A549 (cell line): Measurements from ENCODE around the gene BTLA. TPM values are rescaled to one million over a fixed set of nuclear protein-coding genes. Genes with fewer than 3 reads are reported as not detected.

Experiments used
- ATAC-seq, 2 experiments: fragments of 200-7000 bp in 1 of 2; fragments of >200 bp in 1 of 2; cut with Nextera tagmentation in 1 of 2; cut with Tn5 transposase in 1 of 2; 3 replicates each; pipeline versions ENCODE4 v1.8.0 to v1.9.1; 2018 to 2020; ENCODE audit warnings: mild to moderate bottlenecking in 1 of 2, moderate library complexity in 1 of 2
- CTCF ChIA-PET: fragments of 300-600 bp; sonication (Branson Sonifier 250); formaldehyde crosslinking; extraction: SDS; loops from one replicate; lab custom pipeline; 2021; ENCODE audit warnings: antibody characterized with exemption, inconsistent platforms; lab: Yijun Ruan, JAX
- POLR2A ChIA-PET: fragments of 350-600 bp; formaldehyde crosslinking; extraction: SDS; loops from one replicate; lab custom pipeline; 2021; ENCODE audit warnings: antibody characterized with exemption, inconsistent platforms; lab: Yijun Ruan, JAX
- DNase-seq, 2 experiments: peaks; one replicate each; pipeline versions ENCODE4 v3.0.0 to v3.0.0-alpha.2; 2011 to 2016; ENCODE audit warnings: low read depth in 1 of 2, low spot score in 1 of 2
- FAIRE-seq: peaks from 2 replicates; lab custom pipeline; 2011; peaks lifted over from hg19 to GRCh38; lab: Jason Lieb, UNC
- H3K27ac ChIP-seq, 2 experiments: fragments of >200 bp; sonication (Bioruptor Twin); formaldehyde crosslinking; 3 replicates each; pipeline ENCODE4 v1.5.1; 2016 to 2017
- H3K4me1 ChIP-seq: fragments of >200 bp; sonication (Bioruptor Twin); formaldehyde crosslinking; 3 replicates; pipeline ENCODE4 v1.6.1; 2016
- H3K4me2 ChIP-seq: fragments of >200 bp; sonication (Bioruptor Twin); formaldehyde crosslinking; 3 replicates; pipeline ENCODE4 v1.6.1; 2016
- H3K4me3 ChIP-seq: fragments of >200 bp; sonication (Bioruptor Twin); formaldehyde crosslinking; 3 replicates; pipeline ENCODE4 v1.5.1; 2016
- H3K9me3 ChIP-seq: fragments of >200 bp; sonication (Bioruptor Twin); formaldehyde crosslinking; 3 replicates; pipeline ENCODE4 v1.6.1; 2016
- BHLHE40 ChIP-seq: IDR thresholded peaks from 2 replicates; pipeline ENCODE4 v1.6.1; 2012; ENCODE audit warnings: low read depth, low read length, inconsistent platforms
- CEBPB ChIP-seq, 2 experiments: fragments of >200 bp in 1 of 2; sonication (Bioruptor Twin) in 1 of 2; formaldehyde crosslinking in 1 of 2; IDR thresholded peaks; 2 replicates each; pipeline ENCODE4 v1.6.1; 2012 to 2016
- EP300 ChIP-seq, 2 experiments: fragments of >200 bp; sonication (Bioruptor Twin); formaldehyde crosslinking; IDR thresholded peaks; 2 replicates in 1 of 2; 3 replicates in 1 of 2; pipeline ENCODE4 v1.6.1; 2016 to 2017
- FOXS1 ChIP-seq: fragments of 250-450 bp; sonication (Bioruptor Pico); IDR thresholded peaks from 2 replicates; pipeline ENCODE4 v1.5.0; 2020; ENCODE audit warnings: mild to moderate bottlenecking, moderate library complexity
- HEYL ChIP-seq: fragments of 250-450 bp; sonication (Bioruptor Pico); IDR thresholded peaks from 2 replicates; pipeline ENCODE4 v1.8.0; 2021; ENCODE audit warnings: mild to moderate bottlenecking, moderate library complexity
- JUN ChIP-seq, 2 experiments: fragments of >200 bp; sonication (Bioruptor Twin); formaldehyde crosslinking; IDR thresholded peaks; 2 replicates in 1 of 2; 3 replicates in 1 of 2; pipeline ENCODE4 v1.6.1; 2016 to 2017
- KDM5A ChIP-seq: fragments of 200-600 bp; sonication (generic); IDR thresholded peaks from 2 replicates; pipeline ENCODE4 v1.6.1; 2016; ENCODE audit warnings: antibody characterized with exemption, mild to moderate bottlenecking
- RAD21 ChIP-seq, 2 experiments: fragments of >200 bp in 1 of 2; sonication (Bioruptor Twin) in 1 of 2; formaldehyde crosslinking in 1 of 2; IDR thresholded peaks in 1 of 2; conservative IDR thresholded peaks in 1 of 2; 2 replicates in 1 of 2; 3 replicates in 1 of 2; pipeline ENCODE4 v1.6.1; 2012 to 2018; ENCODE audit warnings: inconsistent platforms in 1 of 2
- RARB ChIP-seq: fragments of 250-450 bp; sonication (Bioruptor Pico); IDR thresholded peaks from 2 replicates; pipeline ENCODE4 v1.8.0; 2021; ENCODE audit warnings: mild to moderate bottlenecking, moderate library complexity
- ZNF302 ChIP-seq: fragments of 250-450 bp; sonication (Bioruptor Pico); IDR thresholded peaks from 2 replicates; pipeline ENCODE4 v1.9.0; 2021; ENCODE audit warnings: inconsistent platforms, mild to moderate bottlenecking, moderate library complexity
- WGBS: methylation state at CpG from one replicate; pipeline ENCODE4 v1.1.6; 2017; ENCODE audit errors: missing lambda C conversion rate; 5-methylcytosine and 5-hydroxymethylcytosine counted together
- polyA minus RNA-seq: library from RNA; depleted of rRNA, polyadenylated mRNA; stranded (reverse); fragments of >200 nt; gene quantifications from 2 replicates; pipeline ENCODE4 v1.2.3, GENCODE V29; 2011; rRNA and poly(A)+ RNA removed
- polyA plus RNA-seq, 4 experiments: library from polyadenylated mRNA; depleted of rRNA in 3 of 4; stranded (reverse); fragments of >200 nt; fragmentation: RNase III in 1 of 4; extraction: RNeasy Plus Mini Kit Qiagen cat#74134 plus additional on column Dnase treatment in 1 of 4; gene quantifications; 2 replicates in 3 of 4; 3 replicates in 1 of 4; pipeline ENCODE4 v1.2.3, GENCODE V29; 2011 to 2017
- TF ChIP-seq, protein P1 (sequence below): fragments of 150-350 bp; IDR thresholded peaks from 2 replicates; pipeline ENCODE4 v1.6.1; 2014; ENCODE audit warnings: low read depth, mild to moderate bottlenecking, low read length
- TF ChIP-seq, protein P2 (sequence below): IDR thresholded peaks from 2 replicates; pipeline ENCODE4 v1.6.1; 2012
- TF ChIP-seq, protein P3 (sequence below): fragments of >200 bp; sonication (Bioruptor Twin); formaldehyde crosslinking; IDR thresholded peaks from 3 replicates; pipeline ENCODE4 v1.6.1; 2016

The BTLA gene, protein sequence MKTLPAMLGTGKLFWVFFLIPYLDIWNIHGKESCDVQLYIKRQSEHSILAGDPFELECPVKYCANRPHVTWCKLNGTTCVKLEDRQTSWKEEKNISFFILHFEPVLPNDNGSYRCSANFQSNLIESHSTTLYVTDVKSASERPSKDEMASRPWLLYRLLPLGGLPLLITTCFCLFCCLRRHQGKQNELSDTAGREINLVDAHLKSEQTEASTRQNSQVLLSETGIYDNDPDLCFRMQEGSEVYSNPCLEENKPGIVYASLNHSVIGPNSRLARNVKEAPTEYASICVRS
- 0.03 TPM in 1 of 2 replicates, not detected in the other for polyA plus RNA-seq (2011; rRNA removed)
- polyA plus RNA-seq (2012; cell fraction: cytosol; rRNA removed): not detected in 2 replicates
- polyA plus RNA-seq (2012; cell fraction: nucleus; rRNA removed): not detected in 2 replicates
- 0.09 TPM in 1 of 3 replicates, not detected in the others for polyA plus RNA-seq (2017; fragmentation: RNase III; extraction: RNeasy Plus Mini Kit Qiagen cat#74134 plus additional on column Dnase treatment)
- polyA minus RNA-seq: not detected in 2 replicates

DNA sequence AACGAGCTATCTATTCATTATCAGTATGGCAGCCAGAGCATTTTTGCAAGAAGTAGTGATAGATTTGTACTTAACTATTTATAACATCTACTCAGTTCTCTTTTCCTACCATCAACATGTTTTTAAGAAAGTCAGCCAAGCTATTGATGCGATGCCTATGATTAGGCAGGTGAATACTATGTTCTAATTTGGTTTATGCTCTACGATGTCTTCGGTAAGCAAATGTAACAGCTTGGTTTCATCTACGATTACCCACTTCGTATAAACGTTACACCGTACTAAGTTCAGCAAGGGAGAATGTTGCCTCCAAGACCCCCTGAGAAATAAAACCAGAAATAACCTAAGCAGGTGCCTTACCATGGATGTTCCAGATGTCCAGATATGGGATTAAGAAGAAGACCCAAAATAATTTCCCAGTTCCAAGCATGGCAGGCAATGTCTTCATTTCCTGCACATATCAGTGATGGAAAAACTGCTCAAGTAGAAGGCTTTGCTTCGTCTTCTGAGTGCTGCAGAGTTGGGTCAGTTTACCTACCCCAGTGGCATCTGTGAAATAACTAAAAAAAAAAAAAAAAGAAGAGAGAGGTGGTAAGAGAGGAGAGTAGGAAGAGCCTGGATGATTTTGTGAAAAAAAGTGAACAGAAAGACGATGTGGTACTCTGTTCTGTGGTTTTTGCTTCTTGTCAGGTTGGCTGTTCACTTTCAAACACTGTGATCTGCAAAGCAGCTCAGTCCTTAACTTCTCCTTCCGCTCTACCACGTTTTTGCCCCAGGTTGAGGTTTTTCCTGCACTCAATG, at the start of gene BTLA:
Gene BTLA (minus strand): TSS at position 559 of the 798 bp plus-strand sequence. CDS start 114 bp downstream, at position 445.
- DNase-seq (no peak), FAIRE-seq (no peak), ATAC-seq (no peak)
- ChIA-PET CTCF (interaction anchor here (1.2 kb wide), 1 partner anchor 32 kb away, joined by 4 read pairs; no protein-coding TSS in a partner anchor), POLR2A (no interaction called here)
- TF ChIP-seq, protein P1, sequence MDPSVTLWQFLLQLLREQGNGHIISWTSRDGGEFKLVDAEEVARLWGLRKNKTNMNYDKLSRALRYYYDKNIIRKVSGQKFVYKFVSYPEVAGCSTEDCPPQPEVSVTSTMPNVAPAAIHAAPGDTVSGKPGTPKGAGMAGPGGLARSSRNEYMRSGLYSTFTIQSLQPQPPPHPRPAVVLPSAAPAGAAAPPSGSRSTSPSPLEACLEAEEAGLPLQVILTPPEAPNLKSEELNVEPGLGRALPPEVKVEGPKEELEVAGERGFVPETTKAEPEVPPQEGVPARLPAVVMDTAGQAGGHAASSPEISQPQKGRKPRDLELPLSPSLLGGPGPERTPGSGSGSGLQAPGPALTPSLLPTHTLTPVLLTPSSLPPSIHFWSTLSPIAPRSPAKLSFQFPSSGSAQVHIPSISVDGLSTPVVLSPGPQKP: no peak
- TF ChIP-seq JUN (IDR thresholded peaks at IDR 0.05): no peak
- no peaks in the 10 kb centered on the region for H3K4me1 ChIP-seq
- H3K4me3 ChIP-seq: no peak within 1 kb of the TSS
- no peak within 1 kb of the TSS for H3K27ac ChIP-seq
- H3K4me2 ChIP-seq: no peak within 1 kb of the TSS
- no peaks in the 10 kb centered on the region for H3K9me3 ChIP-seq
- 43% methylated on average over 12 of the region's 12 CpGs for WGBS

DNA sequence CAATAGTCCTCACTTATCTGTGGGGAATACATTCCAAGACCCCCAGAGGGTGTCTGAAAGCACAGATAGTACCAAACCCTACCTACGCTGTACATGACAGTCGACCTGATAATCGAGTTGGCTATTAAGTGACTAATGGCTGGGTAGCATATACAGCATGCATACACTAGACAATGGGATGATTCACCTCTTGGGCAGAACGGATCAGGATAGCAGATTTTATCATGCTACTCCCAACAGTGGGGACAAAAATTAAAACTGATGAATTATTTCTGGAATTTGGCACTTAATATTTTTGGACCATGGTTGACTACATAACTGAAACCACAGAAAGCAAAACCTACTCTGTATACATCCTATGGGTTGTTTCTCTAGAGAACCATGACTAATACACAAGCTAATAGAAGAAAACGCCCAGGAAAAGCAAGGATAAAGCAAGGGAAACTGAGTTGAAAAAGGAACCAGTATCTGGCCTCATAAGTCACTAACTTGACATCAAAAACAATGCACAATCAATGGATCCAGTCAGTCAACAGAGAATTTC, 47.0 kb upstream of the BTLA start:
- ATAC-seq (no peak), FAIRE-seq (no peak), DNase-seq (no peak)
- CTCF ChIA-PET: interaction anchor here (1.4 kb wide), 1 partner anchor 241 kb away, joined by 3 read pairs; no protein-coding TSS in a partner anchor
- H3K9me3 ChIP-seq: no peaks in the 10 kb centered on the region
- 71% methylated on average over 5 of the region's 5 CpGs for WGBS
- H3K27ac ChIP-seq: no peak overlapping the region
- H3K4me3 ChIP-seq: no peak overlapping the region
- no peaks in the 10 kb centered on the region for H3K4me1 ChIP-seq
- TF ChIP-seq, protein P2, sequence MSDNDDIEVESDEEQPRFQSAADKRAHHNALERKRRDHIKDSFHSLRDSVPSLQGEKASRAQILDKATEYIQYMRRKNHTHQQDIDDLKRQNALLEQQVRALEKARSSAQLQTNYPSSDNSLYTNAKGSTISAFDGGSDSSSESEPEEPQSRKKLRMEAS: no peak
- no peak for TF ChIP-seq EP300 (IDR thresholded peaks at IDR 0.05)
- no peak for TF ChIP-seq ZNF302 (CRISPR knock-in tag)
- TF ChIP-seq HEYL (CRISPR knock-in tag): no peak
- TF ChIP-seq CEBPB (IDR thresholded peaks at IDR 0.05): no peak
- TF ChIP-seq, protein P3, sequence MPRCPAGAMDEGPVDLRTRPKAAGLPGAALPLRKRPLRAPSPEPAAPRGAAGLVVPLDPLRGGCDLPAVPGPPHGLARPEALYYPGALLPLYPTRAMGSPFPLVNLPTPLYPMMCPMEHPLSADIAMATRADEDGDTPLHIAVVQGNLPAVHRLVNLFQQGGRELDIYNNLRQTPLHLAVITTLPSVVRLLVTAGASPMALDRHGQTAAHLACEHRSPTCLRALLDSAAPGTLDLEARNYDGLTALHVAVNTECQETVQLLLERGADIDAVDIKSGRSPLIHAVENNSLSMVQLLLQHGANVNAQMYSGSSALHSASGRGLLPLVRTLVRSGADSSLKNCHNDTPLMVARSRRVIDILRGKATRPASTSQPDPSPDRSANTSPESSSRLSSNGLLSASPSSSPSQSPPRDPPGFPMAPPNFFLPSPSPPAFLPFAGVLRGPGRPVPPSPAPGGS: no peak
- no peak for TF ChIP-seq RAD21 (conservative IDR thresholded peaks at IDR 0.05 in 1 of 2, IDR thresholded peaks at IDR 0.05 in 1 of 2)
- POLR2A ChIA-PET: no interaction called here
- no peak overlapping the region for H3K4me2 ChIP-seq

DNA sequence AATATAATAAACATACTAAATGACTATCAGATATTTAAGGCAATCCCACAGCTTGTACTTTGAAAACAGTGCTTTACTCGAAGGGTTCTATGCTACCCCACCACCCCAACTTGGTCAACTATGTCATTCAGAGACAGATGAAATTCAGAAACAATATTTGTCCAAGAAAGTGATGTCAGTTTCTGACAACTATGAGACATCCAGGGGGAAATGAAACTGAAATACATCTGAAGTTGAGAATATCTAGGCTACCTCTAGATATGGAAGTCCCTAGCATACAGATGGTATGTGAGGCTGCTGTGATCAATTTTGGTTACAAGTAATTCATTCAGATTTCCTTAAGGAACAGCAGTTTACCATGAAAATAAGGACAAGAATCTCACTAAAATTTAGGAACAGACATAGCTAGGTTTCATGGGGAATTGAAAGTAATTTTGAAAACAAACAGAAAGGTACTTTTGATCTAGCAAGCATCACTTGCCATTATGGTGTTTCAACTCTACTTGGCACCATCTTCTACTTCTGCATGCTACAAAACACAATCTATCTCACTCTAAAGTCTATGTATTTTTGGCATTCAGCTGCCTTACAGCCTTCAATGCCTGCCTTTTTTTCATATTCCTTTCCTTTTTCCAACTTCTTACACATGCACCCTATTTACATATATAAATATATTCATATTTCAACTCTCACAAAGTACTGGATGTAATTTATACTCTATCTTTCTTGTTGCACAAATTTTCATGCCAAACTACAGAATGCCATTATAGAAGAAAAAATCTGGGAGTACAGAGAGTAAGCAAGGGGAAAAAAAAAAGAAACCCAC, 40.8 kb upstream of the BTLA start:
- DNase-seq (no peak), ATAC-seq (no peak), FAIRE-seq (no peak)
- CTCF ChIA-PET: interaction anchor here (0.6 to 1.1 kb wide), 3 partner anchors 15 to 1049 kb away, joined by 3 to 4 read pairs (median 3); no protein-coding TSS in a partner anchor
- WGBS: 85% methylated on average over 1 of the region's 1 CpG
- TF ChIP-seq CEBPB (IDR thresholded peaks at IDR 0.05): no peak
- TF ChIP-seq BHLHE40: no peak
- TF ChIP-seq KDM5A: no peak
- no peak for TF ChIP-seq FOXS1 (CRISPR knock-in tag)
- no peak for TF ChIP-seq RARB (CRISPR knock-in tag)
- POLR2A ChIA-PET: no interaction called here
- Histone ChIP-seq H3K27ac (no peak overlapping the region), H3K9me3 (no peaks in the 10 kb centered on the region), H3K4me3 (no peak overlapping the region), H3K4me1 (no peaks in the 10 kb centered on the region), H3K4me2 (no peak overlapping the region)
